CD4-positive, alpha-beta T cell treated with Interleukin-17A for 4 hours (primary cell): ENCODE measurements around the gene PRPS1.
"Not testable (repeated sequence)": the region's sequence is repeated elsewhere in the genome, so short reads cannot be mapped to it uniquely, and the experiment has no call there.

Source experiments
- DNase-seq: peaks from one replicate; pipeline ENCODE4 v3.0.0-alpha.2; 2020; ENCODE audit warnings: mixed read lengths

The PRPS1 gene

DNA sequence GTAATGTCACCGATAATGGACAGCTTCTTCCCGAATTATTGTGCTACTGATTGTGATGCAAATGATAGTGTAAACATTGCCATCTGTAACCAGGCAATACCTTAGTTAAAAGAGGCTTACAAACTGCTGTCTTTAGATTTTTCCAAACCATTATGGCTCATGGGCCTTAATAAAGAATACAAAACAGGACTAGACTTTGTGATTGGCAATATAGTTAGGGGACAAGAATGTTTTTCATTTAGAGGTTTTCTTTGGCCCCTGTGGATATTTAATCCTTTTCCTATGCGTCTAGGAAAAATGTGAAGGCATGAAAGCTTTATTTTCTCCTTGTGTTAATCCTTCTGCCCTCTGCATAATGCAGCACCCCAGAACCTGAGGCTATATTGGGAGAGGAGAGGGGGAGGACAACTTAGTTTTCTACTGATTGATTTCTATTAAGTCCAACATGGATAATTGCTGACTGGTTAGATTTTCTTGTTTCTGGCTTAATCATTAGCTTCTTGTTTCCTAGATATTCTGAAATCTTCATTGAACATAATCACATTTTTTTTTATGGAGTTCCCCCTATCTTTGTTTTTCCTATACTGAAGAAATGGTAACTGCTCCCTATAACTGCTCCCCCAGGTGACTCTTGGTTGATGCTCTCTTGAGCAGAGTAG is 1.9 kb downstream of the PRPS1 start:
- DNase-seq = no peak

DNA sequence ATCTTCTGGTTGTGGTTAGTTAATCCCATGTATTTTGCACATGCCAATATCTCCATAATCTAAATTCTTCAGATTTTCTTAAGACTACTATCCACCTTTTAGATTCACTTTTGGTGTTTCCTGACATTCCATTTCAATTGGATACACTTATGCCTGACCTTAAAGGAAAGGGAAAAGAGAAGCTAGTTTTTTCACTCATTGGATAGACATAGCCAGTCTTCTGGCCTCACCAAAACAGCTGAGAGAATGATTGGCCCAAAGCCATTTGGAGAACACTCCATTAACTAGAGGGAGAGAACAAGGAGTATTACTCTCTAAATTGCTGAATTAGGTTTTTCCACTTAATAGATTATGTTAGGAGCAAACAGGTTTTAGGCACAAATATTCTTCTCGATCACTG is 4.0 kb downstream of the PRPS1 start:
- no peak for DNase-seq

DNA sequence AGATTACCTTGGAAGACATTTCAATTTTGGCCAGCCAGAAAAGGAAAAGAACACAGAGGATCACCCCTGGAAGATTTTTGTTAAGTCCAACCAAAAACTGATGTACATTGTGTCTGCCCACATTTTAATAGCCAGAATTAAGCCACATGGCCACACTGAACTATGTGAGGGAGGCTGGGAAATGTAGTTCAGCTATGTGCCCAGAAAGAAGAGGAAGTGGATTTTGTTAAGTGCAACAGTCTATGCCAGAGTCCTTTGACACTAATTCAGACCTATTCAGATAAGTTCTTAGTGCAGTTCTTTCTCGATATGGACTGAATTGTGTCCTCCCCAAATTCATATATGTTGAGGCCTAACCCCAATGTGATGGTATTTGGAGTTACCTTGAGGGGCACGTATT is 18.4 kb downstream of the PRPS1 start:
- no peak for DNase-seq

DNA sequence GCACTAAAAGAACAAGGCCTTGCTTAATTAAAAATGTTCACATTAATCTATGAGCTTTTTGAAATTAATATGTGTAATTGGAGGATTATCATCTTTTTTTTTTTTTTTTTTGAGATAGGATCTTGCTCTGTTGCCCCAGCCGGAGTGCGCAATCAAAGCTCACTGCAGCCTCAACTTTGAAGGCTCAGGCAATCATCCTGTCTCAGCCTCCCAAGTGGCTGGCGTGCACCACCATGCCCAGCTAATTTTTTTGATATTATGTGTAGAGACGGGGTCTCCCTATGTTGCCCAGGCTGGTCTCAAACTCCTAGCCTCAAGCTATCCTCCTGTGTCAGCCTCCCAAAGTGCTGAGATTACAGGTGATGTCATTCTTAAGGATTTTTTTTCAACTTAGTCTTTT is 20.0 kb downstream of the PRPS1 start:
- no peak for DNase-seq

DNA sequence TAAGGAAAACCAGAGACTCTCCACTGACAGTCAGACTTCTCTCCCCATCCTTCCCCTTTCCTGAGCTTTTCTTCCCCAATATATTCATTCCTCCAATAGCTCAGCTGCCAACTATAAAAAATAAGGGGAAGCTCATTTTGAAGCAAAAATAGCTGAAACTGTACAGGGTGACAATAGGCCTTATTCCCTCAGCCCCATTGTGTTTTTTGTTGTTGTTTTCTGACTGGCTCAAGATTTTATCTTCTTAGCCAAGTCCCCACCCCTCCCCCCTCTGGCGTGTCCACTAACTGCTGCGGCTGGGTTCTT is 26.2 kb downstream of the PRPS1 start:
- no peak for DNase-seq

DNA sequence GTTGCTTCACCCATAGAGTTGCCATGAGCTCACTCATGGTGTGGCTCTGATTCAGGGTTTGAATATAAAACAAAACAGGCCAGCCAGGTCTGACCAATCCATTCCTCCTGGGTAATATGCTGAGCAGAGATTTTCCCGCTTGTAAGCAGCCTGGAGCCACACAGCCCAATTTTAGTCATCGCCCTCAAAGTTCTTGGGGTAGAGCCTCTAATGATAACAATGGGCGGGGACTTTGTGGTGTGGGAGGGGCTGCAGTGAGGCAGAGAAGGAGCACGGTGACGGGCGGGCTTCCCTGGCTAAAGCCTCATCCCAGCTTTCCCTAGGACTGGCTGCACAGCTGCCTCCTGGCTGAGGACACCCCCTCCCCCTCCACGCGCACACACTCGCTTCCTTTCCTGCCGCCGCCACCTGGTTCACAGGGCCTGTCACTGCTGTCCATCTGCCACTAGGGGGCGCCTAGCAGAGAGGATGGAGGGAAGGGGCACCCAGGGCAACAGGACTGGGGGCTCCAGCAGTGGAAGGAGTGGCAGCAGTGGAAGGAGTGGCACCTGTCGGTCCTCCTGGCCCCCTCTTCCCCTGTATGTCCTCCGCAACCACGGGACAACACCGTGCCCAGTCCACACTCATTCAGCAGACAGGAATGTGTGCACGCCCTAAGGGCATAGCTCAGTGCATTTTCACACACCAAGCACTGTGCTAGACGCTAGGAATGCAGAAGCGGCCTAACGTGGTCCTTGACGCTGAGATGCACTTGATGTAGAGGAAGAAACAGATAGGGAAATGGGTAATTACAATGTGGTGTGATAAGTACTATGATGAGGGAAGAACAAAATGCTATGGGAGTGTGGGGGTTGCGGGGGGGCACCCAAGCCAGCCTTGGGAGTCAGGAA is 26.8 kb downstream of the PRPS1 start:
- peak; percentile 81 for DNase-seq

DNA sequence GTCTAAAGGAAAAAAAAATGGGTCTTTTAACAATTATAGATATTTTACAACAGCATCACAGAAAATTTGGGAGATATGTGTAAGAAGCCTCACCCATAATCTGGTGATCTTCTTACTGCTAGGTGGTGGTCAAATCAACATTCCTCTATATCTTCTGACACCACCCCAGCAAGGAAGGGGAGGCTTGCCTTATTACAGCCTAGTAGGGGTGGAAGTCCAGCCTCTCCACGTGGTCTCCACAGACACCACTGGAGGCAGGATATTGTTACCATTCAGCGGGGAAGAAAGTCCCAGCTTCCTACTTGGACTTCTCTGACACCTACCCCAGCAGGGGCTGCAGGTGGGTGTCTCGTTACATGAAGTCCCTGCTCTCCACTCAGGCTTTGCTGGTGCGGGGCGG is 28.7 kb downstream of the PRPS1 start:
- no peak for DNase-seq

DNA sequence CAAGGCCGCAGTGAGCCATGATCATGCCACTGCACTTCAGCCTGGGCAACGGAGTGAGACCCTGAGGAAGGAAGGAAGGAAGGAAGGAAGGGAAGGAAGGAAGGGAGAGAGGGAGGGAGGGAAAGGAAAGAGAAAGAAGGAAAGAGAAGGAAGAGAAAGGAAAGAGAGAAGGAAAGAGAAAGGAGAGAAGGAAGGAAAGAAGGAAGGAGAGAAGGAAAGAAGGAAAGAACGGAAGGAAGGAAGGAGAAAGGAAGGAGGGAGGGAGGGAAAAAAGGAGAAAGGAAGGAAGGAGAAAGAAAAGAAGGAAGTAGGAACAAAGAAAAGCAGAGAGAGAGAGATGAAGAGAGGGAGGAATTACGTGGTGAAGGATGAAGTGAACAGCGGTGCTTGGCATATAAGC is 30.4 kb downstream of the PRPS1 start:
- no peak for DNase-seq

DNA sequence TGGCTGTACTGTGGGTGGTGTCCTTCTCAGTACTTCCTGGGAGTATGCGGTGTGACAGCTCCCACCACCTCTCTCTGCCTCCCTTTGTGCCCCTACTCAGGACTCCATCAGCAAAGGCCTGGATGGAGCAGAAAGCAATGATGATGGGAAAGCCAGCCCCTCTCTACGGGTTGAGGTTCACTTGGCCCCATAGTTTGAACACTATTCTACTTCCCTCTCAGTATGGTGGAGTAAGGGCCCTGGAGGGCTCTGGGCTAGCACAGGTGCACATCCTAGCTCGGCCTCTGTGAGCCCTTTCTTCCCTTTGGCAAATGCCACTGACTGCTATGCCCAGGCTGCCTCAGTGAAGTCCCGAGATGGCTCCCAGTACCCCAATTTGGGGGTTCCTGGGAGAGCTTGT is 31.0 kb downstream of the PRPS1 start:
- no peak for DNase-seq

DNA sequence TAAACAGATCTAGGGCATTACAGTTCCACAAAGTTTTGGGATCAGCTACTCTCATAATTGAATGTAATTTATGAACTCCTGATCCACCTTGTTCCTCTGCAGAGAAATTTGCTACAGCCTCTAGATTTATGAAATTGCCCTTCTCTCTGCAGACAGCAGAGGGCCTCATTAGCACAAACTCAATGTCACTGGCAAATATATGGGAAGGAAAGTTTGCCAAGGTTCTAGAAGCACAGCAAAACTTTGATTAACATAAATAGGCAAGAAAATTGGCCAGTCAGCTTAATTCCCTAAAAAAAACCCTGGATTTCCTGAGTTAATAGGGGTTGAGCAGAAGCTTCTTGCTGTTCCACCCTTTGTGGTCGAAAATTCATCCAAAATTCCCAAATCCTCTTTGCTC is 31.5 kb downstream of the PRPS1 start:
- DNase-seq = peak; percentile 41

DNA sequence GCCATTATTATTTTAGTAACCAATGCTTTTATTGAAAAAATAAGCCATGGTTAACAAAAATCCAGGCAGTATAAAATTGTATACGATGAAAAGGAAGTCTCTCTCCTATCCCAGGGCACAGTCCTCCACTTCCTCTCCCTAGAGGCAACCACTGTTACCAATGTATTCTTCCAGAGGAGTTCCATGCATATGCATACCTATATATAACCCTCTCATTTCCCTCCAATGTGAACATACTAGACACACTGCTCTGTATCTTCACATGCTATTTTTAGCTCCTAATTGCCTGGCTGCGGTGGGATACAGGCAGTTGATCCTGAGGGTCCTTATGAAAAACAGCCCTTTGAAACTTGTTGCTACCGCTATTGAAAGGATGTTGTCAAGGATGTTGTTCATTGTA is 33.8 kb downstream of the PRPS1 start:
- DNase-seq = no peak

DNA sequence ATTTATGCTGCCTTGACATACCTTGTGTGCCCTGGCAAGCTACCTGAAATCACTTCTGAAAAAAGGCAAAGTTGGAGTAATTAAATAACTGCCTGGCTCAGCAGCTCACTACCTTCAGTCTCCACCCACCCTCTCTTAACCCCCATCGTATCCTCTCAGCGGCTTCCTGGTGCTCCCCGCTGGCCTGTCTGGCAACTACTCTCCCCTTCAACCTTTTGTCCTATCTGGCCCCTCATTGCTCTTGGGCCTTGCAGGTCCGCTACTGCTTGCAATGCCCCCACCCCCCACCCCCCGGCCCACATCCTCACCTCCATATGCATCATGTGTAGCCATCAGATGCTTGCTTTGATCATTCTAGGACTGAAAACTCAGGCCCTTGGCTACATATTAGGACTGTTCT is 34.5 kb downstream of the PRPS1 start:
- no peak for DNase-seq

DNA sequence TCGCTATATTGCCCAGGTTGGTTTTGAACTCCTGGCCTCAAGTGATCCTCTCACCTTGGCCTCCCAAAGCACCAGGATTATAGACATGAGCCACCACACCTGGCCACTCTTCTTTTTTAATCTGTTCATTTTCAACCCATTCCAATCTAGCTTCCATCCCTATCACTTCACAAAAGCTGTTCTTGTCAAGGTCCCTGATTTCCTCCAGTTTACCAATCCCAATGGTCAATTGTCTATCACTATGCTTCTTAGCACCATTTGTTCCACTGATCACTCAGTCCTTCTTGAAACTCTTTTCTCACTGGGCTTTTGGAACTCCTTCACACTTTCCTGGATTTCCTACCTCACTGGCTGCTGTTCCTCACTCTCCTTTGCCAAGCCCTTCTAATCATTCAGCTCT is 38.6 kb downstream of the PRPS1 start:
- DNase-seq = no peak

DNA sequence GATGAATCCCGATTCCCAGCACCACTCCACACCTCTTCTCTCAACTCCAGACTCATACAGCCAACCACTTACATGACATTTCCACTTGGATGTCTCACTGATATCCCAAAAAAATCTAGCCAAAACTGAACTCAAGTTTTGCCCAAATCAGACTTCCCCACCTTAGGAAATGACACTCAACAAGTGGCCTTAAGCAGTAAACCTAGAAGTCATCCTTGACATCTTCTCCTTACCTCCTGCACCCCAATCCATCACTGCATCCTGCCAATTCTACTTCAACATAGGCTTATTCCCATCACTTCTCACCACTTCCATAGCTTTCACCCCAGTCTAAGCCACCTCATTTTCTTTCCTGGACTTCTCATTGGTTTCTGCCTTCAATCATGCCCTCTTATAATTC is 39.1 kb downstream of the PRPS1 start:
- DNase-seq = no peak

DNA sequence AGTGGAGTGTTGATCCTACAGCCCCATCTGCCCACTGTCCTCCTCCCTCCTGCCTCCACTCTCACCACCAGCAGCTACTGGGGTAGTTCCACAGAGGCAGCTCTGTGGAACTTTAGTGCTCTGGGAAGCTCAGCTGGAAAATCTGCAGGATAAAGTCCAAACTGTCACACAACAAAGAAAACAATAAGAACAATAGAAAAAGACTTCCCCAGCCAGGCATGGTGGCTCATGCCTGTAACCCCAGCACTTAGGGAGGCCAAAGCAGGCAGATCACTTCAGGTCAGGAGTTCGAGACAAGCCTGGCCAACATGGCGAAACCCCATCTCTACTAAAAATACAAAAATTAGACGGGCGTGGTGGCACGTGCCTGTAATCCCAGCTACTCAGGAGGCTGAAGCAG is 40.4 kb downstream of the PRPS1 start:
- not testable (repeated sequence) for DNase-seq

DNA sequence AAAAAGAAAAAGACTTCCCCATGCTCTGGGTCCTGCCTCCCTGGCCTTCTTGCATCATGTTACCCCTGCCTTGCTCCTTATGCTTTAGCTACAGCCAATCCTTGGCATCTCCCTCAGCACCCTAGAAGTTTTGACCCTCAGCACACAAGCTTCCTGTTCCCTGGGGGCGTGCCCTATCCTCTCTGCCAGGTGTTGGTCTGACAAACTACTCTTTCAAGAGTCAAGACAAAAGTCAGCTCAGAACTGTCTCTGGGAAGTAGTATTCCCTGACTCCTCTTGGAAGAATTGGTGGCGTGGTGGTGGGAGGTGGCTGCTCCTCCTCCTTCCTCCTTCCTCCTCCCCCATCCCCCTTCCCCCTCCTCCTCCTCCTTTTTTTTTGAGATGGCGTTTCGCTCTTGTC is 41.0 kb downstream of the PRPS1 start:
- peak; percentile 30 for DNase-seq

DNA sequence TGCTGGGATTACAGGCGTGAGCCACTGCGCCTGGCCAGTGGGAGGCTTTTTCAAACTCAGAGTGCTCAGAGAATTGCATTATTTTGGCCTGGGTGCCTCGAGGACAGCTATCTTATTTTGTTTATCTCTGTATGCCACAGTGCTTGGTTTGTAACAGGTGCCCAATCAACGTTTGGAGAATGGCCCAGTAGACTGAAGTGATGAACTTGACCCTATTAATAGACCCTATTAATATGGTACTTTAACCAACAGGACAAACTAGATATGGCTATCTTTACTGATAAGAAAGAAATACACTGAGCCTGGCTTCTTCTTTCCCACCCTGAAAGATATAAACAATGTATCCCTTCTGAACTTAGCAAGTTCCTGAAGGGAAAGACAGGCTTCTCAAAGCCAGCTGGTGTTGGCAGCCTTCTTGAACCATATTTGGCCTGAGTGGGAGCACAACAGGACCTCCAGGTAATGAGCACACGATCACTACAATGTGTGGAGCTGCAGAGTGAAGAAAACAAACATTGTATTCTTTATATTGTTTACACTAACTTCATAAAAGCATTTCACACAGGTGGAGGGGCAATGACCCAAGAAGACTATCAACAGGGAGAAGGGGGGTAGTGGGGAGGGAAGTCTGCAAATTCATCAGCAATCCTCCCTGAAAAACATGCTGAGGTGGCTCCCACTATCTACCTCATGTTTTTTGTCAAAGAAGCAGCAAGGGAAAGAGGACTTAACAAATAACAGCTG is 41.7 kb downstream of the PRPS1 start:
- no peak for DNase-seq

DNA sequence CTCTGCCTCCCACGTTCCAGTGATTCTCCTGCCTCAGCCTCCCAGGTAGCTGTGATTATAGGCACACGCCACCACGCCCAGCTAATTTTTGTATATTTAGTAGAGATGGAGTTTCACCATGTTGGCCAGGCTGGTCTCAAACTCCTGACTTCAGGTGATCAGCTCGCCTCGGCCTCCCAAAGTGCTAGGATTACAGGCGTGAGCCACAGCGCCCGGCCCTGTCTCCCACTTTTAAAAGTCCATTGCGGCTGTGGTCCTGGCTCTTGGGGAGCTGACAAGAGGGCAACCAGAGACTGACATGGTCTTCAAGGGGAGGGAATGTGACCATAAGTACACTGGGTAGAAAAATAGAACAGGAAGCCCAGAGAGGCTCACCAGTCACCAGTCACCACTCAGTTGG is 42.9 kb downstream of the PRPS1 start:
- DNase-seq = not testable (repeated sequence)

DNA sequence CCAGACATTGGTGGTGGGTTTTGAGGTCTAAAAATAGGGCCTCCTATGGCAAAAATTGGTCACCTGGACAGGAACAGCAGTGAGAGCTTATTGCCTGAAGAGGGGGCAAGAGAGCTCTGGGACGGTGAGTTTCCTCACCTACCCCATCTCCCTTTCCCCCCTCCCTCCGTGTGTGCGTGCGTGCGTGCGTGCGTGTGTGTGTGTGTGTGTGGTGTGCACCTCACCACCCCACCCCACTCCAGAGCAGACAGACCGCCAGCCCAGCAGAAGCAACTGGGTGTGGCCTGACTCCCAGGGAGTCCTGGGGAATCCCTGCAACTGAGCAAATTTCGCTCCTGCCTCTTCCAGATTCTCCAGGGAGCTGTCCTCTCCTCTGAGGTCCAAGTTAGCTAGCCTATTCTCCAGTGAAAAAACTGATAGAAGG is 44.7 kb downstream of the PRPS1 start:
- peak; percentile 88 for DNase-seq

DNA sequence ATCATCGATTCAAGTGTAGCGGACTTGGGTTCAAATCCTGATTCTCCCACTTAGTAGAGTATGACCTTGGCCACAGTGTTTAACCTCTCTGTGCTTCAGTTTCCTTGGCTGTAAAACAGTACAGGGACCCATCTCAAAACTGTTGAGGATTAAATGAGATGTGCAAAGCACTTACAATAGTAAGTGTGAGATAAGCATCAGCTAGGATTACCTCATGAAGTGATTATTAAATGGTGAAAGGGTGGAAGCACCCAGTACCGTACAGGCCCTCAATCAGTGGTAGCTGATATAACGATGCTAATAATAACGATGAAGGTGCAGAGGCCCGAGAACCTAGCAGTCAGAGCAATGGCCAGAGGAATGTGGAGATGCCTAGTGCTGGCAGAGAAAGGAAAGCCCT is 45.1 kb downstream of the PRPS1 start:
- no peak for DNase-seq

DNA sequence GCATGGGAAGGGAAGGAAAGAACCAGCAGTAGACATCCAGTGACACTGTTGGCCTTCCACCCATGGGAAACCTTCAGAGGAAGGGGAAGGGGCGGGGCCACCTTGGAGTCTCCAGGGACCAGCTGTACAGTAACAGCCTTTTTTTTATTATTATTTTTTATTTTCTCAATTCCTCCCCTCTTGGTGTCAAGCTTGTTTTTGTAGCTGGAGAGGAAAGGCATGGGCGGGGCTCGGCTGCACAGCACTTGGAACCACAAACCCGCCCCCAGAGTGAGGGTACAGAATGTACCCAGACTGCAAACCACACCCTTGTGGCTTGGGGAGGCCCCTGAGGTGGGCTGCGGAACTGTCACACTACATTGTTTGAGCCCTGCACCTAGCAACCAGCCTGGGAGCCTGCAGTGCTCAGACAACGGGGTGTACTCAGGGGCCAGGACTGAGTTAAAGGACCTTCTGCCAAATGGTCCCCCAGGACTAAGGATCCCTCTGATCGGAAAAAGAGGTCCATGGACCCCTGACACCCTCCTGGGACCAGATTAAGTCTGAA is 45.7 kb downstream of the PRPS1 start:
- peak; percentile 93 for DNase-seq

DNA sequence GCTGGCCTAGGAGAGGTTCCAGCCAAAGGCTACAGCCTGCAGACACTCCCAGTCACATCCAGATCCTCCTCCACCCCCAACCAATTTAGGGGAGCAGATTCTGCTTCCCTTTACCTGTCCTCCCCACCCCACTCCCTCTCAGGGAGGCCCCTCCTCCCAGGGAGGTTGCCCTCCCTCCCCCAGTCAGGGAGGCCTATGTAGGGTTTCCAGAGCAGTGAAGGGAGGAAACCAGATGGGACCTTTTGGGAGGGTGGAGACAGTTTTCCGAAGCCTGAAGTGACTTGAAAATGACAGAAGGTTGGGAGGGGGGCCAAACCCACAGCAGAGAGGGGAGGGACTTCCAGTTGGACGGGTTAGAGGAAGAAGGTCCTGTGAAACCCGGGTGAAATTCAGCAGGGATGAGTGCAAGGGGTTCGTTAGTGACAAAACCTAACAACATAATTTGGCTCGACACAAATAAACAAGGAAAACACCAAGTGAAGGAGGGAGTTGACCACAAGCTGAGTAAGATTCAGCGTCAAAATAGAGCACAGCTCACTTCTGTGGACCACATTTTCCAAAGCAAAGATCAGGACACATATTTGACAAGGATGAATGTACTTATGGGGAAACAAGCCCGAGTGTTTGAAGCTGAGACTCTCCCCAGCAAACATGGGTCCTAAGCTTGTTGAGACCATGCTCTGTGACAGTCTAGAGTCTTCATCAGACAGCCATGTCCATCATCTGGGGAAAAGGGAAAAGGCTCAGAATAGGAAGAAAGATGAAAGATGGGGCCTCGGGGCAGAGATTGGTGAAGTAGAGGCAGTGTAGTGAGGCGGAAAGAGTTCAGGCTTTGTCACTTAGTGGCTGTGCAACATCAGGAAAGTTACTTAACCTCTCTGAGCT is 46.4 kb downstream of the PRPS1 start:
- peak; percentile 58 for DNase-seq

DNA sequence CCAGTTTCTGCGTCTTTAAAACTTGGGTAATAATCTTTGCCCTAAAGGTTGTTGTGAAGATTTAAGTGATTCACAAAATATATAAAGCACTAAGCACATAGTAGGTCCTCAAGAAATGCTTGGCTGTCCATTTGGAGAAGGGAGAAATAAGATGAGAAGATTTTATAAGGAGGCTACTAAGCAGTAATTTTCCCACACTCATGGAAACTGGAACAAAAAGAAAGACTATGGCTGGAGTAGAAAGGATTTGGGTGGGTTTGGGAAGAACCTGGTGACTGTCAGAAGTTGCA is 47.0 kb downstream of the PRPS1 start:
- no peak for DNase-seq
